Measurements from ENCODE around the gene AJAP1.

AJAP1 gene

GRCh38 chr1:4640931-4641330 lies 13.5 kb upstream of the AJAP1 start:
- H3K27ac Mint-ChIP-seq, result no peak overlapping the region
- H3K27me3 Mint-ChIP-seq, result peaks cover 18% of the 10 kb centered on the region
- no peaks in the 10 kb centered on the region for H3K4me1 Mint-ChIP-seq (ENCODE audit: low read depth)
- H3K4me3 Mint-ChIP-seq, result no peak overlapping the region
- H3K36me3 Mint-ChIP-seq, result no peaks in the 10 kb centered on the region
- H3K9me3 Mint-ChIP-seq (ENCODE audit: low read depth), result no peaks in the 10 kb centered on the region

GRCh38 chr1:4647391-4647790 lies 7.0 kb upstream of the AJAP1 start:
- H3K4me1 Mint-ChIP-seq (ENCODE audit: low read depth), result no peaks in the 10 kb centered on the region

GRCh38 chr1:4648657-4649056 lies 5.8 kb upstream of the AJAP1 start:
- no peaks in the 10 kb centered on the region for H3K36me3 Mint-ChIP-seq
- no peak overlapping the region for H3K4me3 Mint-ChIP-seq
- no peaks in the 10 kb centered on the region for H3K4me1 Mint-ChIP-seq (ENCODE audit: low read depth)
- H3K27me3 Mint-ChIP-seq, result peaks cover 7% of the 10 kb centered on the region
- no peak overlapping the region for H3K27ac Mint-ChIP-seq
- H3K9me3 Mint-ChIP-seq (ENCODE audit: low read depth), result no peaks in the 10 kb centered on the region

More at GRCh38 chr1:4647391-4647790, 7.0 kb upstream of the AJAP1 start:
- Mint-ChIP-seq H3K27ac (no peak overlapping the region), H3K4me3 (no peak overlapping the region), H3K27me3 (peaks cover 15% of the 10 kb centered on the region), H3K36me3 (no peaks in the 10 kb centered on the region), H3K9me3 (ENCODE audit: low read depth) (no peaks in the 10 kb centered on the region)

GRCh38 chr1:4650481-4650880 lies 3.9 kb upstream of the AJAP1 start:
- Mint-ChIP-seq H3K4me1 (ENCODE audit: low read depth) (no peaks in the 10 kb centered on the region), H3K9me3 (ENCODE audit: low read depth) (no peaks in the 10 kb centered on the region), H3K4me3 (no peak overlapping the region), H3K27ac (no peak overlapping the region), H3K27me3 (peaks cover 6% of the 10 kb centered on the region), H3K36me3 (no peaks in the 10 kb centered on the region)

GRCh38 chr1:4650981-4651380 lies 3.4 kb upstream of the AJAP1 start:
- H3K27me3 Mint-ChIP-seq, result peaks cover 4% of the 10 kb centered on the region
- H3K9me3 Mint-ChIP-seq (ENCODE audit: low read depth), result no peaks in the 10 kb centered on the region
- H3K4me3 Mint-ChIP-seq, result no peak overlapping the region
- H3K27ac Mint-ChIP-seq, result no peak overlapping the region
- H3K36me3 Mint-ChIP-seq, result no peaks in the 10 kb centered on the region
- H3K4me1 Mint-ChIP-seq (ENCODE audit: low read depth), result no peaks in the 10 kb centered on the region

GRCh38 chr1:4652631-4653327 lies 1.6 kb upstream of the AJAP1 start:
- Mint-ChIP-seq H3K4me3 (no peak overlapping the region), H3K4me1 (ENCODE audit: low read depth) (peaks cover 5% of the 10 kb centered on the region), H3K27me3 (peaks cover 16% of the 10 kb centered on the region), H3K9me3 (ENCODE audit: low read depth) (no peaks in the 10 kb centered on the region), H3K27ac (no peak overlapping the region), H3K36me3 (no peaks in the 10 kb centered on the region)

- peaks cover 16% of the 10 kb centered on the region for H3K27me3 Mint-ChIP-seq
- H3K4me3 Mint-ChIP-seq, result peak overlapping the region; percentile 27
Observed at GRCh38 chr1:4653328-4653660, 1.1 kb upstream of the AJAP1 start.

GRCh38 chr1:4654764-4655673 lies 610 bp downstream of the AJAP1 start:
- no peak overlapping the region for H3K27ac Mint-ChIP-seq
- no peaks in the 10 kb centered on the region for H3K9me3 Mint-ChIP-seq (ENCODE audit: low read depth)
- peaks cover 5% of the 10 kb centered on the region for H3K4me1 Mint-ChIP-seq (ENCODE audit: low read depth)
- no peaks in the 10 kb centered on the region for H3K36me3 Mint-ChIP-seq
- peaks cover 16% of the 10 kb centered on the region for H3K27me3 Mint-ChIP-seq
- no peak overlapping the region for H3K4me3 Mint-ChIP-seq

More at GRCh38 chr1:4653328-4653660, 1.1 kb upstream of the AJAP1 start:
- Mint-ChIP-seq H3K27ac (no peak overlapping the region), H3K9me3 (ENCODE audit: low read depth) (no peaks in the 10 kb centered on the region), H3K4me1 (ENCODE audit: low read depth) (peaks cover 5% of the 10 kb centered on the region), H3K36me3 (no peaks in the 10 kb centered on the region)

GRCh38 chr1:4655674-4656532 lies 1.5 kb downstream of the AJAP1 start:
- Mint-ChIP-seq H3K4me1 (ENCODE audit: low read depth) (peaks cover 13% of the 10 kb centered on the region), H3K27ac (no peak overlapping the region), H3K9me3 (ENCODE audit: low read depth) (no peaks in the 10 kb centered on the region), H3K27me3 (peaks cover 21% of the 10 kb centered on the region), H3K36me3 (no peaks in the 10 kb centered on the region), H3K4me3 (peak overlapping the region; percentile 35)

- Mint-ChIP-seq H3K4me3 (peak overlapping the region; percentile 35), H3K27me3 (peaks cover 23% of the 10 kb centered on the region)
Observed at GRCh38 chr1:4656533-4657140, 2.2 kb downstream of the AJAP1 start.

GRCh38 chr1:4657244-4657789 lies 2.9 kb downstream of the AJAP1 start:
- Mint-ChIP-seq H3K4me1 (ENCODE audit: low read depth) (peaks cover 17% of the 10 kb centered on the region), H3K27me3 (peaks cover 21% of the 10 kb centered on the region), H3K9me3 (ENCODE audit: low read depth) (no peaks in the 10 kb centered on the region), H3K27ac (no peak overlapping the region), H3K36me3 (no peaks in the 10 kb centered on the region), H3K4me3 (no peak overlapping the region)

More at GRCh38 chr1:4656533-4657140, 2.2 kb downstream of the AJAP1 start:
- H3K4me1 Mint-ChIP-seq (ENCODE audit: low read depth), result peaks cover 17% of the 10 kb centered on the region
- H3K9me3 Mint-ChIP-seq (ENCODE audit: low read depth), result no peaks in the 10 kb centered on the region
- H3K36me3 Mint-ChIP-seq, result no peaks in the 10 kb centered on the region
- no peak overlapping the region for H3K27ac Mint-ChIP-seq

GRCh38 chr1:4657960-4658541 lies 3.6 kb downstream of the AJAP1 start:
- no peaks in the 10 kb centered on the region for H3K9me3 Mint-ChIP-seq (ENCODE audit: low read depth)
- no peaks in the 10 kb centered on the region for H3K36me3 Mint-ChIP-seq
- no peak overlapping the region for H3K4me3 Mint-ChIP-seq
- peaks cover 21% of the 10 kb centered on the region for H3K27me3 Mint-ChIP-seq
- peaks cover 17% of the 10 kb centered on the region for H3K4me1 Mint-ChIP-seq (ENCODE audit: low read depth)
- no peak overlapping the region for H3K27ac Mint-ChIP-seq

- Mint-ChIP-seq H3K9me3 (ENCODE audit: low read depth) (no peaks in the 10 kb centered on the region), H3K27me3 (peaks cover 23% of the 10 kb centered on the region), H3K27ac (no peak overlapping the region), H3K36me3 (no peaks in the 10 kb centered on the region), H3K4me1 (ENCODE audit: low read depth) (peaks cover 17% of the 10 kb centered on the region), H3K4me3 (no peak overlapping the region)
Observed at GRCh38 chr1:4658643-4659628, 4.5 kb downstream of the AJAP1 start.

Data from activated naive CD8-positive, alpha-beta T cell (primary cell).